ENCODE measurements around the gene IZUMO1.

DNA sequence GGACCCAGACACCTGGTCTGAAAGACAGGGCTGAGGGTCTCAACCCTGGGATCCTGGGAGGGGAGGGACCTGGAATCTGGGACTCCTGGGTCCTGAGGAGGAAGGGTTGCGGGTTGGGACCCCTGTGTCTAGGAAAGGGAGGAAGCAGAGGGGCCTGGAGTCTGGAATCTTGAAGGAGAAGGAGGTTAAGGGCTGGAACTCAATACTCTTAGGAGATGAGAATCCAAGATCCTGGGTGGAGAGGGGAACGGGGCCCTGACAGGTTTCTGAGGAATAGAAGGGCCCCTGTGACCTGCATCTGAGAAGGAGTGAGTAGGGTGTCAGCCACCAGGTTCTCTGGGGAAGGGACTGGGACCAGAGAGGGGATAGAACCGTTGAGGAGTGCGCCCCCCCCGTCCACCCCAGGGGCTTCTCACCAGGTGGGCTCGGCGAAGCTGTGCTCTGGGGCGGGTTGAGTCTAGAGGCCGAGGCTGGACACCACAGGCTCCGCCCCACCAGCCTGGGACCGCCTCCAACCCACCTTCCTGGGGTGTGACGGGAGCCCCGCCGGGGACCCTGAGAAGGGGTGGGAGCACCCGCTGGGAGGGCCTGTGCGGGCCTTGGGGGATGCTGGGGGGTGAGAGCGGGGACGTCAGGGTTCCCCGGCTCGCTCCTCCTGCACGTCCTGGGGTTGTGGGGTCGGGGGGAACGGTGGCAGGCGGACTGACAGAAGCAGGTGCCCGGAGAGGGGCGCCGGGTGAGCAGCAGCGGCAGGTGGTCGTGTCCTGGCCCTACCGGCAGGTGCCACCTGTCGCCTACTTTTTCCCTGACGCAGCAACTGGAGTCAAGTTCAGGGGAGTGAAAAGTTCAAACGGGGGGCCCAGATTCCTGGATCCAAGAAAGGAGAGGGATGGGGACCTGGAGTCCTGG is 27.2 kb downstream of the IZUMO1 start, which contains the start of gene MAMSTR:
- TF ChIP-seq CTCF (conservative IDR thresholded peaks at IDR 0.05 in 1 of 2, IDR thresholded peaks at IDR 0.05 in 1 of 2; ENCODE audit: extremely low read depth in 1 of 2, insufficient read depth in 1 of 2, low read depth in 1 of 2, low read length in 2 of 2) (no peak), EZH2 (IDR thresholded peaks at IDR 0.05; ENCODE audit: borderline replicate concordance, low read length) (no peak)

Data from mammary epithelial cell (primary cell).